K562 (cell line): ENCODE measurements around the gene CXCL16. TPM values are rescaled to one million over a fixed set of nuclear protein-coding genes. Genes with fewer than 3 reads are reported as not detected.
A peak's percentile ranks its signal among the peaks of the same experiment; 100 is the strongest.

Experiments
- ATAC-seq: fragments of 200-7000 bp; cut with Tn5 transposase; 3 replicates; pipeline ENCODE4 v1.9.1; 2020; ENCODE audit warnings: moderate library complexity
- BruUV-seq: library from RNA; stranded (reverse); fragments of 400-500 nt; replicated peaks from 2 replicates; lab custom pipeline; 2021; lab: Mats Ljungman, UMichigan
- CTCF ChIA-PET: fragments of 300-600 bp; formaldehyde crosslinking; extraction: SDS; loops from one replicate; lab custom pipeline; 2021; ENCODE audit warnings: low intra/inter-chr PET ratio; lab: Yijun Ruan, JAX
- POLR2A ChIA-PET: fragments of 300-600, 350-650 bp; sonication (Branson Sonifier 250); formaldehyde crosslinking; extraction: SDS; loops from one replicate; lab custom pipeline; 2021; ENCODE audit warnings: antibody characterized with exemption, inconsistent platforms; lab: Yijun Ruan, JAX
- DNase-seq, 4 experiments: peaks; one replicate each; pipeline versions ENCODE4 v3.0.0 to v3.0.0-alpha.2; 2011 to 2018; ENCODE audit warnings: low spot score in 3 of 4, mixed read lengths in 3 of 4; ENCODE audit errors: extremely low read depth in 1 of 4
- FAIRE-seq: peaks from 2 replicates; lab custom pipeline; 2011; peaks lifted over from hg19 to GRCh38; lab: Jason Lieb, UNC
- H2AFZ ChIP-seq: 2 replicates; pipeline ENCODE4 v1.6.0; 2011; ENCODE audit warnings: low read depth, low read length, control low read depth, inconsistent platforms
- H3K27ac ChIP-seq: fragments of 200-600 bp; 3 replicates; pipeline ENCODE4 v1.8.0; 2011; ENCODE audit warnings: low read depth, mild to moderate bottlenecking, control low read depth, inconsistent platforms, low read length, moderate library complexity, mixed read lengths; ENCODE audit errors: extremely low read depth
- H3K27me3 ChIP-seq, 2 experiments: fragments of 300-600 bp in 1 of 2; 2 replicates in 1 of 2; 3 replicates in 1 of 2; pipeline versions ENCODE4 v1.6.0 to v1.8.0; 2011; ENCODE audit warnings: inconsistent platforms in 2 of 2, low read length in 2 of 2, mild to moderate bottlenecking in 1 of 2, mixed read lengths in 1 of 2, moderate library complexity in 1 of 2; ENCODE audit not compliant: control insufficient read depth in 2 of 2, insufficient read depth in 2 of 2
- H3K36me3 ChIP-seq: fragments of 300-600 bp; 3 replicates; pipeline ENCODE4 v1.8.0; 2011; ENCODE audit warnings: mild to moderate bottlenecking, low read length, inconsistent platforms; ENCODE audit not compliant: control insufficient read depth, insufficient read depth
- H3K4me1 ChIP-seq, 2 experiments: fragments of 200-600 bp in 1 of 2; replicated peaks in 1 of 2; 2 replicates in 1 of 2; 3 replicates in 1 of 2; pipeline versions ENCODE4 v1.5.1 to v1.8.0; 2011; ENCODE audit warnings: inconsistent platforms in 2 of 2, low read length in 2 of 2, mild to moderate bottlenecking in 1 of 2, mixed read lengths in 1 of 2, moderate library complexity in 1 of 2; ENCODE audit not compliant: control insufficient read depth in 2 of 2, insufficient read depth in 2 of 2
- H3K4me2 ChIP-seq: 2 replicates; pipeline ENCODE4 v1.6.1; 2011; ENCODE audit warnings: low read length, control low read depth, inconsistent platforms, mixed read lengths; ENCODE audit not compliant: insufficient read depth
- H3K4me3 ChIP-seq: fragments of 200-600 bp; sonication (generic), shearing (Covaris generic); 2 replicates; pipeline ENCODE4 v1.5.1; 2016; ENCODE audit warnings: control low read depth, inconsistent platforms
- H3K79me2 ChIP-seq: fragments of 200-600 bp; 3 replicates; pipeline ENCODE4 v1.8.0; 2011; ENCODE audit warnings: low read length, inconsistent platforms; ENCODE audit not compliant: control insufficient read depth, insufficient read depth
- H3K9ac ChIP-seq, 2 experiments: 2 replicates each; pipeline versions ENCODE4 v1.6.0 to v1.6.1; 2011; ENCODE audit warnings: low read depth in 2 of 2, low read length in 2 of 2, control low read depth in 1 of 2, inconsistent platforms in 1 of 2, mild to moderate bottlenecking in 1 of 2, mixed read lengths in 1 of 2; ENCODE audit not compliant: insufficient read depth in 1 of 2
- H3K9me1 ChIP-seq: one replicate; pipeline ENCODE4 v1.6.0; 2011; ENCODE audit warnings: inconsistent platforms, mild to moderate bottlenecking, low read length, moderate library complexity; ENCODE audit not compliant: control insufficient read depth, insufficient read depth
- H3K9me3 ChIP-seq: replicated peaks from 2 replicates; pipeline ENCODE4 v1.5.1; 2011; ENCODE audit warnings: low read depth, low read length, inconsistent platforms; ENCODE audit not compliant: control insufficient read depth, insufficient read depth
- H4K20me1 ChIP-seq: replicated peaks from 2 replicates; pipeline ENCODE4 v1.6.1; 2011; ENCODE audit warnings: low read length, inconsistent platforms, mixed read lengths; ENCODE audit not compliant: control insufficient read depth, insufficient read depth
- CTCF ChIP-seq, 3 experiments: IDR thresholded peaks in 2 of 3; conservative IDR thresholded peaks in 1 of 3; 2 replicates each; pipeline ENCODE4 v1.5.1; 2011 to 2012; ENCODE audit warnings: low read length in 3 of 3, mild to moderate bottlenecking in 3 of 3, control low read depth in 2 of 3, improper control_type of control experiment in 1 of 3, inconsistent platforms in 1 of 3, low read depth in 1 of 3, mixed read lengths in 1 of 3, moderate library complexity in 1 of 3; ENCODE audit not compliant: insufficient read depth in 2 of 3
- NCOA1 ChIP-seq: fragments of 450-650 bp; IDR thresholded peaks from 2 replicates; pipeline ENCODE4 v1.6.1; 2016; ENCODE audit warnings: low read depth
- SMAD4 ChIP-seq: fragments of 250-450 bp; sonication (Bioruptor Pico); conservative IDR thresholded peaks from 2 replicates; pipeline ENCODE4 v1.8.0; 2021; ENCODE audit warnings: inconsistent platforms, mild to moderate bottlenecking, moderate library complexity
- SPI1 ChIP-seq: IDR thresholded peaks from 2 replicates; pipeline ENCODE4 v1.6.1; 2011; ENCODE audit warnings: low read depth, low read length, control low read depth, borderline replicate concordance
- ZNF23 ChIP-seq: fragments of 250-450 bp; sonication (Bioruptor Pico); IDR thresholded peaks from 2 replicates; pipeline ENCODE4 v1.4.0; 2020; ENCODE audit warnings: mild to moderate bottlenecking
- WGBS: fragments of 100-300 bp; shearing (Covaris generic); methylation state at CpG from one replicate; pipeline ENCODE4 v1.1.6; 2016; ENCODE audit warnings: low coverage, mixed read lengths; ENCODE audit not compliant: insufficient coverage; ENCODE audit errors: missing lambda C conversion rate; 5-methylcytosine and 5-hydroxymethylcytosine counted together
- in situ Hi-C: fragments of 300-500 bp; cut with MboI; formaldehyde crosslinking; loops from 4 replicates; pipeline ENCODE4 v1.15.0; 2018; ENCODE audit warnings: inconsistent platforms, mixed read lengths
- intact Hi-C: fragments of 100-400 bp; cut with micrococcal nuclease; formaldehyde crosslinking; loops from 2 replicates; pipeline ENCODE4 v1.14.2; 2022
- polyA plus RNA-seq, 8 experiments: library from polyadenylated mRNA; depleted of rRNA in 4 of 8; stranded (reverse) in 5 of 8; unstranded in 3 of 8; fragments of >200 nt; fragmentation: Nextera tagmentation in 2 of 8; fragmentation: Illumina TruSeq in 1 of 8; extraction: Ambion mirVana in 2 of 8; extraction: Trizol in 1 of 8; gene quantifications; 2 replicates each; pipeline versions ENCODE4 v1.2.1 to v1.2.3, GENCODE V29; 2011 to 2014; ENCODE audit warnings: inconsistent platforms in 1 of 8, missing spikeins in 1 of 8
- total RNA-seq, 7 experiments: library from RNA; depleted of rRNA in 6 of 7; stranded (reverse); fragments of >200 nt in 6 of 7; fragmentation: Illumina TruSeq in 2 of 7; extraction: Trizol in 2 of 7; gene quantifications; 2 replicates each; pipeline versions ENCODE4 v1.2.1 to v1.2.3, GENCODE V29; 2011 to 2021; ENCODE audit warnings: low replicate concordance in 1 of 7

The CXCL16 gene
- total and polyA plus RNA-seq, 9 of the 15 experiments (the other 6 are each of a cell fraction or from before 2014, with no cell fraction given), result 0.05 to 0.68 (median 0.22) TPM; not detected in 2

- no TSS peak for BruUV-seq
- no peak for ATAC-seq
- Histone ChIP-seq H3K4me3 (no peak overlapping the region), H3K27me3 (peaks cover 8 to 18% of the 10 kb centered on the region in 2 experiments; a peak in 4 of 5 replicates), H3K79me2 (no peaks in the 10 kb centered on the region), H4K20me1 (no peaks in the 10 kb centered on the region)
- CTCF ChIA-PET, result no interaction called here
- POLR2A ChIA-PET, result no interaction called here
- TF ChIP-seq NCOA1, result no peak
- TF ChIP-seq, all 486 proteins: peak for 0
- intact Hi-C loops, result no loop called here
- no peak for FAIRE-seq
- no peak overlapping the region for H2AFZ ChIP-seq
- DNase-seq, result no peak
- H3K27ac ChIP-seq, result no peak overlapping the region
- no peak overlapping the region for H3K4me2 ChIP-seq
- no peaks in the 10 kb centered on the region for H3K9me1 ChIP-seq
- no peaks in the 10 kb centered on the region for H3K9me3 ChIP-seq
- peaks cover 4 to 28% of the 10 kb centered on the region in 2 experiments; a peak in 3 of 5 replicates for H3K4me1 ChIP-seq
- peak overlapping the region in 1 of 2 experiments; percentile 45; a peak in 1 of 4 replicates for H3K9ac ChIP-seq
- in situ Hi-C loops, result no loop called here
- H3K36me3 ChIP-seq, result no peaks in the 10 kb centered on the region
- 89% methylated on average over 7 of the region's 8 CpGs for WGBS
Measured at GRCh38 chr17:4734857-4735475, 4.8 kb downstream of the CXCL16 start.

- no peak for FAIRE-seq
- Histone ChIP-seq H3K27me3 (no peaks in the 10 kb centered on the region; a peak in 1 of 5 replicates), H3K4me2 (no peak overlapping the region), H3K4me1 (peaks cover 4 to 14% of the 10 kb centered on the region in 2 experiments; a peak in 3 of 5 replicates), H3K36me3 (no peaks in the 10 kb centered on the region), H3K27ac (no peak overlapping the region), H3K79me2 (no peaks in the 10 kb centered on the region), H4K20me1 (no peaks in the 10 kb centered on the region), H3K9me3 (no peaks in the 10 kb centered on the region), H3K9ac (peak overlapping the region in 1 of 2 experiments; percentile 10; a peak in 1 of 4 replicates), H3K9me1 (no peaks in the 10 kb centered on the region), H2AFZ (no peak overlapping the region), H3K4me3 (no peak overlapping the region)
- CTCF ChIA-PET, result no interaction called here
- in situ Hi-C loops, result no loop called here
- TF ChIP-seq SPI1 (peak; percentile 59; the same call in 1 of the 2 replicates), CTCF (IDR thresholded peaks at IDR 0.05 in 2 of 3, conservative IDR thresholded peaks at IDR 0.05 in 1 of 3; ENCODE audit: insufficient read depth in 2 of 3, low read depth in 1 of 3, low read length in 3 of 3) (0 out of 6 replicates have a peak, but pooled peaks of 1 of the 3 experiments have one; percentile 7), SMAD4 (CRISPR knock-in tag) (no peak), ZNF23 (CRISPR knock-in tag) (no peak)
- no peak for ATAC-seq
- 85% methylated on average over 5 of the region's 6 CpGs for WGBS
- DNase-seq, result no peak
- BruUV-seq, result no TSS peak
- POLR2A ChIA-PET, result no interaction called here
- intact Hi-C loops, result no loop called here
Measured at GRCh38 chr17:4733073-4733531, 6.6 kb downstream of the CXCL16 start.
